ENCODE data around the gene FAM13B. TPM values are rescaled to one million over a fixed set of nuclear protein-coding genes. Genes with fewer than 3 reads are reported as not detected.
"Not testable (repeated sequence)": the region's sequence is repeated elsewhere in the genome, so short reads cannot be mapped to it uniquely, and the experiment has no call there.

The FAM13B gene
- total RNA-seq, 1 donor, result 59.7 TPM

- no peaks in the 10 kb centered on the region for H3K9me3 ChIP-seq (ENCODE audit: low read depth, low read length)
- no peaks in the 10 kb centered on the region for H3K4me1 ChIP-seq (ENCODE audit: insufficient read depth, low read length)
- H4K20me1 ChIP-seq (ENCODE audit: insufficient read depth, low read length), result peaks cover under 1% of the 10 kb centered on the region
- no peak overlapping the region for H3K4me3 ChIP-seq (ENCODE audit: insufficient read depth, low read length)
- H3K4me2 ChIP-seq (ENCODE audit: insufficient read depth, low read length), result no peak overlapping the region
- no peak overlapping the region for H3K27ac ChIP-seq (ENCODE audit: low read depth, low read length)
- H3K27me3 ChIP-seq (ENCODE audit: insufficient read depth, low read length), result no peaks in the 10 kb centered on the region
- TF ChIP-seq, protein P1, sequence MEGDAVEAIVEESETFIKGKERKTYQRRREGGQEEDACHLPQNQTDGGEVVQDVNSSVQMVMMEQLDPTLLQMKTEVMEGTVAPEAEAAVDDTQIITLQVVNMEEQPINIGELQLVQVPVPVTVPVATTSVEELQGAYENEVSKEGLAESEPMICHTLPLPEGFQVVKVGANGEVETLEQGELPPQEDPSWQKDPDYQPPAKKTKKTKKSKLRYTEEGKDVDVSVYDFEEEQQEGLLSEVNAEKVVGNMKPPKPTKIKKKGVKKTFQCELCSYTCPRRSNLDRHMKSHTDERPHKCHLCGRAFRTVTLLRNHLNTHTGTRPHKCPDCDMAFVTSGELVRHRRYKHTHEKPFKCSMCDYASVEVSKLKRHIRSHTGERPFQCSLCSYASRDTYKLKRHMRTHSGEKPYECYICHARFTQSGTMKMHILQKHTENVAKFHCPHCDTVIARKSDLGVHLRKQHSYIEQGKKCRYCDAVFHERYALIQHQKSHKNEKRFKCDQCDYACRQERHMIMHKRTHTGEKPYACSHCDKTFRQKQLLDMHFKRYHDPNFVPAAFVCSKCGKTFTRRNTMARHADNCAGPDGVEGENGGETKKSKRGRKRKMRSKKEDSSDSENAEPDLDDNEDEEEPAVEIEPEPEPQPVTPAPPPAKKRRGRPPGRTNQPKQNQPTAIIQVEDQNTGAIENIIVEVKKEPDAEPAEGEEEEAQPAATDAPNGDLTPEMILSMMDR (IDR thresholded peaks at IDR 0.05; ENCODE audit: extremely low read depth, low read depth, low read length), result no peak
- no peak for DNase-seq (ENCODE audit: insufficient read length, low spot score, missing footprints)
- H3K79me2 ChIP-seq (ENCODE audit: insufficient read depth, low read length), result peaks cover 38% of the 10 kb centered on the region
- H2AFZ ChIP-seq (ENCODE audit: low read length), result no peak overlapping the region
- H3K36me3 ChIP-seq (ENCODE audit: insufficient read depth, low read length), result no peaks in the 10 kb centered on the region
Observed at GRCh38 chr5:137989419-137989818, 43.5 kb downstream of the FAM13B start.

- no peak overlapping the region for H3K4me3 ChIP-seq (ENCODE audit: insufficient read depth, low read length)
- H3K36me3 ChIP-seq (ENCODE audit: insufficient read depth, low read length), result peaks cover 11% of the 10 kb centered on the region
- no peak overlapping the region for H2AFZ ChIP-seq (ENCODE audit: low read length)
- no peaks in the 10 kb centered on the region for H3K9me3 ChIP-seq (ENCODE audit: low read depth, low read length)
- no peaks in the 10 kb centered on the region for H3K4me1 ChIP-seq (ENCODE audit: insufficient read depth, low read length)
- peaks cover 15% of the 10 kb centered on the region for H3K79me2 ChIP-seq (ENCODE audit: insufficient read depth, low read length)
- H3K4me2 ChIP-seq (ENCODE audit: insufficient read depth, low read length), result no peak overlapping the region
- H4K20me1 ChIP-seq (ENCODE audit: insufficient read depth, low read length), result no peaks in the 10 kb centered on the region
- H3K27ac ChIP-seq (ENCODE audit: low read depth, low read length), result no peak overlapping the region
- H3K27me3 ChIP-seq (ENCODE audit: insufficient read depth, low read length), result no peaks in the 10 kb centered on the region
- DNase-seq (ENCODE audit: insufficient read length, low spot score, missing footprints), result no peak
- TF ChIP-seq, protein P1 (IDR thresholded peaks at IDR 0.05; ENCODE audit: extremely low read depth, low read depth, low read length), result no peak
Observed at GRCh38 chr5:137975208-137975607, 57.7 kb downstream of the FAM13B start.

DNA sequence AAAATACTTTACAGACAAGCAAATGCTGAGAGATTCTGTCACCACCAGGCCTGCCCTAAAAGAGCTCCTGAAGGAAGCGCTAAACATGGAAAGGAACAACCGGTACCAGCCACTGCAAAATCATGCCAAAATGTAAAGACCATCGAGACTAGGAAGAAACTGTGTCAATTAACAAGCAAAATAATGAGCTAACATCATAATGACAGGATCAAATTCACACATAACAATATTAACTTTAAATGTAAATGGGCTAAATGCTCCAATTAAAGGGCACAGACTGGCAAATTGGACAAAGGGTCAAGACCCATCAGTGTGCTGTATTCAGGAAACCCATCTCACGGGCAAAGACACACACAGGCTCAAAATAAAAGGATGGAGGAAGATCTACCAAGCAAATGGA lies 62.5 kb downstream of the FAM13B start:
- H3K79me2 ChIP-seq (ENCODE audit: insufficient read depth, low read length), result peaks cover 18% of the 10 kb centered on the region
- H2AFZ ChIP-seq (ENCODE audit: low read length); DNase-seq (ENCODE audit: insufficient read length, low spot score, missing footprints); H3K36me3 ChIP-seq (ENCODE audit: insufficient read depth, low read length); H3K27ac ChIP-seq (ENCODE audit: low read depth, low read length); H3K4me1 ChIP-seq (ENCODE audit: insufficient read depth, low read length); H3K4me3 ChIP-seq (ENCODE audit: insufficient read depth, low read length); H3K27me3 ChIP-seq (ENCODE audit: insufficient read depth, low read length); H3K9me3 ChIP-seq (ENCODE audit: low read depth, low read length); H4K20me1 ChIP-seq (ENCODE audit: insufficient read depth, low read length); H3K4me2 ChIP-seq (ENCODE audit: insufficient read depth, low read length): not testable (repeated sequence)

GRCh38 chr5:137960819-137961218 lies 72.1 kb downstream of the FAM13B start:
- Histone ChIP-seq H3K4me1 (ENCODE audit: insufficient read depth, low read length) (no peaks in the 10 kb centered on the region), H3K4me3 (ENCODE audit: insufficient read depth, low read length) (no peak overlapping the region), H3K36me3 (ENCODE audit: insufficient read depth, low read length) (peaks cover 12% of the 10 kb centered on the region), H3K27ac (ENCODE audit: low read depth, low read length) (no peak overlapping the region), H3K9me3 (ENCODE audit: low read depth, low read length) (no peaks in the 10 kb centered on the region), H3K79me2 (ENCODE audit: insufficient read depth, low read length) (peaks cover 16% of the 10 kb centered on the region), H3K27me3 (ENCODE audit: insufficient read depth, low read length) (no peaks in the 10 kb centered on the region), H3K4me2 (ENCODE audit: insufficient read depth, low read length) (no peak overlapping the region), H4K20me1 (ENCODE audit: insufficient read depth, low read length) (peaks cover 2% of the 10 kb centered on the region), H2AFZ (ENCODE audit: low read length) (no peak overlapping the region)
- TF ChIP-seq, protein P1 (IDR thresholded peaks at IDR 0.05; ENCODE audit: extremely low read depth, low read depth, low read length), result no peak
- no peak for DNase-seq (ENCODE audit: insufficient read length, low spot score, missing footprints)

Measured in osteoblast (primary cell).